GM23338 (cell line): Measurements from ENCODE around the gene CWC27. TPM values are rescaled to one million over a fixed set of nuclear protein-coding genes. Genes with fewer than 3 reads are reported as not detected.

Experiments used
- ATAC-seq: fragments of 200-7000 bp; cut with Tn5 transposase; 3 replicates; pipeline ENCODE4 v1.9.1; 2020
- DNase-seq: peaks from one replicate; pipeline ENCODE4 v3.0.0-alpha.2; 2015; ENCODE audit warnings: low spot score
- H2AFZ ChIP-seq: fragments of 200-600 bp; sonication (generic); 2 replicates; pipeline ENCODE4 v1.8.0; 2016; ENCODE audit warnings: antibody characterized with exemption, mild to moderate bottlenecking, moderate library complexity
- H3F3A ChIP-seq: fragments of 200-600 bp; sonication (generic); replicated peaks from 2 replicates; pipeline ENCODE4 v1.8.0; 2017; ENCODE audit warnings: antibody characterized with exemption, mixed run types, low read depth
- H3K27ac ChIP-seq: fragments of 200-600 bp; sonication (generic); 2 replicates; pipeline ENCODE4 v1.6.1; 2016; ENCODE audit warnings: low read depth
- H3K27me3 ChIP-seq: fragments of 200-600 bp; sonication (generic); 2 replicates; pipeline ENCODE4 v1.8.0; 2016; ENCODE audit warnings: mild to moderate bottlenecking, mixed run types, moderate library complexity; ENCODE audit not compliant: insufficient read depth
- H3K36me3 ChIP-seq: fragments of 200-600 bp; sonication (generic); 2 replicates; pipeline ENCODE4 v1.8.0; 2016; ENCODE audit warnings: mild to moderate bottlenecking; ENCODE audit not compliant: insufficient read depth
- H3K4me1 ChIP-seq: fragments of 200-600 bp; sonication (generic); 2 replicates; pipeline ENCODE4 v1.8.0; 2016; ENCODE audit warnings: mild to moderate bottlenecking, moderate library complexity; ENCODE audit not compliant: insufficient read depth
- H3K4me2 ChIP-seq: fragments of 200-600 bp; sonication (generic); 2 replicates; pipeline ENCODE4 v1.7.1; 2017; ENCODE audit warnings: mixed run types
- H3K4me3 ChIP-seq: fragments of 200-600 bp; sonication (generic); 2 replicates; pipeline ENCODE4 v1.6.1; 2016; ENCODE audit warnings: mixed run types
- H3K79me2 ChIP-seq: fragments of 200-600 bp; sonication (generic); replicated peaks from 2 replicates; pipeline ENCODE4 v1.8.0; 2017; ENCODE audit warnings: mild to moderate bottlenecking; ENCODE audit not compliant: insufficient read depth
- H3K9me2 ChIP-seq: fragments of 200-600 bp; sonication (generic); 2 replicates; pipeline ENCODE4 v1.8.0; 2017; ENCODE audit not compliant: insufficient read depth
- H4K20me1 ChIP-seq: fragments of 200-600 bp; sonication (generic); replicated peaks from 2 replicates; pipeline ENCODE4 v1.8.0; 2017; ENCODE audit warnings: mild to moderate bottlenecking; ENCODE audit not compliant: insufficient read depth
- H3K27ac Mint-ChIP-seq: 2 replicates; pipeline ENCODE4 v1.8.0; 2020; ENCODE audit warnings: inconsistent platforms, mild to moderate bottlenecking, moderate library complexity, mixed read lengths
- H3K27me3 Mint-ChIP-seq: 3 replicates; pipeline ENCODE4 v1.8.0; 2022; ENCODE audit warnings: low read depth, mild to moderate bottlenecking, moderate library complexity, mixed read lengths, inconsistent platforms; ENCODE audit not compliant: insufficient read depth, poor library complexity
- H3K36me3 Mint-ChIP-seq: 3 replicates; pipeline ENCODE4 v1.8.0; 2021; ENCODE audit warnings: low read depth, mild to moderate bottlenecking, inconsistent platforms, moderate library complexity, mixed read lengths
- H3K4me1 Mint-ChIP-seq: 3 replicates; pipeline ENCODE4 v1.8.0; 2020; ENCODE audit warnings: mild to moderate bottlenecking, inconsistent platforms, mixed read lengths
- H3K4me3 Mint-ChIP-seq: 3 replicates; pipeline ENCODE4 v1.8.0; 2021; ENCODE audit warnings: moderate library complexity, mild to moderate bottlenecking, inconsistent platforms, mixed read lengths
- H3K9me3 Mint-ChIP-seq: 3 replicates; pipeline ENCODE4 v1.8.0; 2020; ENCODE audit warnings: moderate library complexity, mild to moderate bottlenecking, inconsistent platforms, mixed read lengths
- CREB1 ChIP-seq: fragments of 250-450 bp; sonication (Bioruptor Pico); IDR thresholded peaks from 2 replicates; pipeline ENCODE4 v1.5.0; 2020; ENCODE audit warnings: low read depth, mild to moderate bottlenecking, moderate library complexity
- ETS1 ChIP-seq: IDR thresholded peaks from 2 replicates; pipeline ENCODE4 v1.6.1; 2016; ENCODE audit warnings: antibody characterized with exemption
- EZH2 ChIP-seq: fragments of 200-600 bp; sonication (generic); IDR thresholded peaks from one replicate; pipeline ENCODE4 v1.8.0; 2017; ENCODE audit warnings: antibody characterized with exemption, mild to moderate bottlenecking, low read depth; ENCODE audit not compliant: unreplicated experiment
- EZH2phosphoT487 ChIP-seq: fragments of 200-600 bp; sonication (generic); IDR thresholded peaks from one replicate; pipeline ENCODE4 v1.8.1; 2018; ENCODE audit warnings: antibody characterized with exemption; ENCODE audit not compliant: unreplicated experiment
- JUNB ChIP-seq: IDR thresholded peaks from one replicate; pipeline ENCODE4 v1.6.1; 2016; ENCODE audit warnings: antibody characterized with exemption; ENCODE audit not compliant: unreplicated experiment
- POLR2AphosphoS5 ChIP-seq: IDR thresholded peaks from 2 replicates; pipeline ENCODE4 v1.6.1; 2016; ENCODE audit warnings: antibody characterized with exemption, low read depth
- REST ChIP-seq: IDR thresholded peaks from one replicate; pipeline ENCODE4 v1.6.1; 2018; ENCODE audit warnings: antibody characterized with exemption; ENCODE audit not compliant: unreplicated experiment
- STAT1 ChIP-seq: IDR thresholded peaks from one replicate; pipeline ENCODE4 v1.6.1; 2016; ENCODE audit warnings: antibody characterized with exemption; ENCODE audit not compliant: unreplicated experiment
- ZNF114 ChIP-seq: fragments of 250-450 bp; sonication (Bioruptor Pico); IDR thresholded peaks from 2 replicates; pipeline ENCODE4 v1.5.0; 2020; ENCODE audit warnings: mild to moderate bottlenecking, moderate library complexity
- ZNF331 ChIP-seq: fragments of 250-450 bp; sonication (Bioruptor Pico); IDR thresholded peaks from 2 replicates; pipeline ENCODE4 v1.5.0; 2020; ENCODE audit warnings: low read depth, mild to moderate bottlenecking, moderate library complexity
- ZNF462 ChIP-seq: fragments of 250-450 bp; sonication (Bioruptor Pico); IDR thresholded peaks from 2 replicates; pipeline ENCODE4 v1.5.0; 2020; ENCODE audit warnings: mild to moderate bottlenecking, moderate library complexity
- polyA plus RNA-seq: library from polyadenylated mRNA; unstranded; fragments of >200 nt; fragmentation: Nextera tagmentation; extraction: Ambion mirVana; gene quantifications from 2 replicates; pipeline ENCODE4 v1.2.1, GENCODE V29; 2016
- total RNA-seq: library from RNA; depleted of rRNA; stranded (reverse); fragments of >200 nt; shearing (Covaris generic); gene quantifications from 2 replicates; pipeline ENCODE4 v1.2.3, GENCODE V29; 2014

CWC27 gene
- total and polyA plus RNA-seq, 2 experiments from 2014 or later = 27.7 to 115 TPM

- Histone ChIP-seq H3K27ac (no peak overlapping the region), H3K4me2 (no peak overlapping the region), H2AFZ (no peak overlapping the region), H3K79me2 (no peaks in the 10 kb centered on the region), H3K4me1 (peaks cover 10% of the 10 kb centered on the region), H3K4me3 (no peak overlapping the region), H3K27me3 (no peaks in the 10 kb centered on the region), H4K20me1 (no peaks in the 10 kb centered on the region), H3K36me3 (no peaks in the 10 kb centered on the region), H3K9me2 (no peaks in the 10 kb centered on the region), H3F3A (no peaks in the 10 kb centered on the region)
- Mint-ChIP-seq H3K4me1 (peaks cover 5% of the 10 kb centered on the region), H3K27ac (no peak overlapping the region), H3K36me3 (peaks cover 13% of the 10 kb centered on the region), H3K27me3 (no peaks in the 10 kb centered on the region), H3K9me3 (peaks cover 2% of the 10 kb centered on the region; the same call in 1 of the 3 replicates), H3K4me3 (no peak overlapping the region)
- no peak for ATAC-seq
- TF ChIP-seq EZH2phosphoT487 (no peak), JUNB (no peak), POLR2AphosphoS5 (no peak)
- no peak for DNase-seq
These were observed 25.5 kb downstream of the CWC27 start for GRCh38 chr5:64794053-64794770.

- no peaks in the 10 kb centered on the region for H3K9me2 ChIP-seq
- Mint-ChIP-seq H3K4me1 (peaks cover 5% of the 10 kb centered on the region), H3K4me3 (no peak overlapping the region), H3K27ac (no peak overlapping the region), H3K9me3 (peaks cover 2% of the 10 kb centered on the region; the same call in 1 of the 3 replicates), H3K27me3 (no peaks in the 10 kb centered on the region), H3K36me3 (peaks cover 13% of the 10 kb centered on the region)
- no peaks in the 10 kb centered on the region for H4K20me1 ChIP-seq
- no peak overlapping the region for H3K27ac ChIP-seq
- DNase-seq = no peak
- no peak overlapping the region for H3K4me3 ChIP-seq
- H3K4me1 ChIP-seq = peaks cover 10% of the 10 kb centered on the region
- H2AFZ ChIP-seq = no peak overlapping the region
- no peak overlapping the region for H3K4me2 ChIP-seq
- no peaks in the 10 kb centered on the region for H3F3A ChIP-seq
- H3K36me3 ChIP-seq = no peaks in the 10 kb centered on the region; the same call in 1 of the 2 replicates
- ATAC-seq = no peak
- no peaks in the 10 kb centered on the region for H3K79me2 ChIP-seq
- no peaks in the 10 kb centered on the region for H3K27me3 ChIP-seq
- TF ChIP-seq POLR2AphosphoS5 = no peak
- no peak for TF ChIP-seq ZNF114 (CRISPR knock-in tag)
- TF ChIP-seq STAT1 = no peak
- TF ChIP-seq ETS1 = no peak
- no peak for TF ChIP-seq REST
- no peak for TF ChIP-seq EZH2
- no peak for TF ChIP-seq JUNB
- TF ChIP-seq ZNF331 (CRISPR knock-in tag) = no peak
- no peak for TF ChIP-seq EZH2phosphoT487
- no peak for TF ChIP-seq ZNF462 (CRISPR knock-in tag)
- TF ChIP-seq CREB1 = no peak
These were observed 27.6 kb downstream of the CWC27 start for GRCh38 chr5:64796301-64796700.
